ENCODE data around the gene PCDH9. TPM values are rescaled to one million over a fixed set of nuclear protein-coding genes. Genes with fewer than 3 reads are reported as not detected.

Gene PCDH9
- total and polyA plus RNA-seq, 2 experiments from 2014 or later, result 0.31 to 0.52 TPM

- ATAC-seq, result peak; percentile 87
- Histone ChIP-seq H3K9me2 (ENCODE audit: insufficient read depth) (no peaks in the 10 kb centered on the region), H4K20me1 (replicated peaks; ENCODE audit: insufficient read depth) (no peaks in the 10 kb centered on the region), H3K4me3 (peak overlapping the region; percentile 67), H3K79me2 (replicated peaks; ENCODE audit: insufficient read depth) (no peaks in the 10 kb centered on the region), H3F3A (replicated peaks; ENCODE audit: low read depth) (no peaks in the 10 kb centered on the region), H3K4me2 (peak overlapping the region; percentile 78), H3K27ac (ENCODE audit: low read depth) (peak overlapping the region; percentile 41; the same call in 1 of the 2 replicates), H3K27me3 (ENCODE audit: insufficient read depth) (peaks cover 12% of the 10 kb centered on the region), H3K36me3 (ENCODE audit: insufficient read depth) (no peaks in the 10 kb centered on the region), H3K4me1 (ENCODE audit: insufficient read depth) (peaks cover 23% of the 10 kb centered on the region), H2AFZ (peak overlapping the region; percentile 99)
- peak; percentile 77 for TF ChIP-seq CREB1 (CRISPR knock-in tag; IDR thresholded peaks at IDR 0.05; ENCODE audit: low read depth)
- TF ChIP-seq REST (IDR thresholded peaks at IDR 0.05; ENCODE audit: unreplicated experiment), result no peak
- TF ChIP-seq POLR2AphosphoS5 (IDR thresholded peaks at IDR 0.05; ENCODE audit: low read depth), result peak; percentile 46
- Mint-ChIP-seq H3K36me3 (ENCODE audit: low read depth) (no peaks in the 10 kb centered on the region), H3K27ac (peak overlapping the region; percentile 95), H3K9me3 (no peaks in the 10 kb centered on the region; the same call in 2 of the 3 replicates), H3K27me3 (ENCODE audit: insufficient read depth, low read depth, poor library complexity) (peaks cover 3% of the 10 kb centered on the region), H3K4me1 (peaks cover 12% of the 10 kb centered on the region), H3K4me3 (no peak overlapping the region; the same call in 2 of the 3 replicates)
- peak; percentile 96 for DNase-seq (ENCODE audit: low spot score)
Measured at GRCh38 chr13:67230404-67231288, 510 bp upstream of the PCDH9 start.

DNA sequence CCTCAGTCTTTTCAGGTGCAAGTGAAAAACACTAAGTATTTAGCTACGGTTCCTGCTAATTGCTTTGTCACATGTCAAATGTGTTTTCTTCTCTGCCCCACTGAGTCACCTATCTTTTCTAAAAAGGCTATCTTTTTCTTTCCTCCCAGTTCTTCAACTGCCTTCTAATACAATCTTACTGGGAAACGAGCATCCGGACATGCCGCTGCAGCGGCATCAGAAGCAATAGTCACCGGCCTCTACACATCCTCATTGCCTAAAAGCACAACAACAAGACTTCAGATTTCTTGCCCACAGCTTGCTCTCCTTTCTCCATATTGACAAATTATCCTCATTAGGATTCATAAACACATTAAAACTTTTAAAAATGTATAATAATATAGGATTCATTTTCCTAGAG, 1.2 kb downstream of the PCDH9 start:
- H3K4me3 Mint-ChIP-seq, result no peak overlapping the region
- H3K27me3 ChIP-seq (ENCODE audit: insufficient read depth), result peaks cover 12% of the 10 kb centered on the region
- no peaks in the 10 kb centered on the region for H3K36me3 ChIP-seq (ENCODE audit: insufficient read depth)
- H3K36me3 Mint-ChIP-seq (ENCODE audit: low read depth), result no peaks in the 10 kb centered on the region
- no peaks in the 10 kb centered on the region for H3F3A ChIP-seq (replicated peaks; ENCODE audit: low read depth)
- H3K4me3 ChIP-seq, result peak overlapping the region; percentile 67
- H3K27ac ChIP-seq (ENCODE audit: low read depth), result no peak overlapping the region
- H3K4me1 ChIP-seq (ENCODE audit: insufficient read depth), result peaks cover 18% of the 10 kb centered on the region
- DNase-seq (ENCODE audit: low spot score) (no peak), ATAC-seq (no peak)
- peak overlapping the region; percentile 78 for H3K4me2 ChIP-seq
- H3K4me1 Mint-ChIP-seq, result peaks cover 6% of the 10 kb centered on the region
- H3K9me3 Mint-ChIP-seq, result no peaks in the 10 kb centered on the region; the same call in 2 of the 3 replicates
- H3K79me2 ChIP-seq (replicated peaks; ENCODE audit: insufficient read depth), result no peaks in the 10 kb centered on the region
- no peaks in the 10 kb centered on the region for H3K9me2 ChIP-seq (ENCODE audit: insufficient read depth)
- peaks cover 3% of the 10 kb centered on the region for H3K27me3 Mint-ChIP-seq (ENCODE audit: insufficient read depth, low read depth, poor library complexity)
- no peaks in the 10 kb centered on the region for H4K20me1 ChIP-seq (replicated peaks; ENCODE audit: insufficient read depth)
- H2AFZ ChIP-seq, result no peak overlapping the region
- no peak overlapping the region for H3K27ac Mint-ChIP-seq
- no peak for TF ChIP-seq ZNF114 (CRISPR knock-in tag; IDR thresholded peaks at IDR 0.05)
- TF ChIP-seq CREB1 (CRISPR knock-in tag; IDR thresholded peaks at IDR 0.05; ENCODE audit: low read depth), result no peak
- no peak for TF ChIP-seq ZNF462 (CRISPR knock-in tag; IDR thresholded peaks at IDR 0.05)
- no peak for TF ChIP-seq ETS1 (IDR thresholded peaks at IDR 0.05)
- TF ChIP-seq, protein P1, sequence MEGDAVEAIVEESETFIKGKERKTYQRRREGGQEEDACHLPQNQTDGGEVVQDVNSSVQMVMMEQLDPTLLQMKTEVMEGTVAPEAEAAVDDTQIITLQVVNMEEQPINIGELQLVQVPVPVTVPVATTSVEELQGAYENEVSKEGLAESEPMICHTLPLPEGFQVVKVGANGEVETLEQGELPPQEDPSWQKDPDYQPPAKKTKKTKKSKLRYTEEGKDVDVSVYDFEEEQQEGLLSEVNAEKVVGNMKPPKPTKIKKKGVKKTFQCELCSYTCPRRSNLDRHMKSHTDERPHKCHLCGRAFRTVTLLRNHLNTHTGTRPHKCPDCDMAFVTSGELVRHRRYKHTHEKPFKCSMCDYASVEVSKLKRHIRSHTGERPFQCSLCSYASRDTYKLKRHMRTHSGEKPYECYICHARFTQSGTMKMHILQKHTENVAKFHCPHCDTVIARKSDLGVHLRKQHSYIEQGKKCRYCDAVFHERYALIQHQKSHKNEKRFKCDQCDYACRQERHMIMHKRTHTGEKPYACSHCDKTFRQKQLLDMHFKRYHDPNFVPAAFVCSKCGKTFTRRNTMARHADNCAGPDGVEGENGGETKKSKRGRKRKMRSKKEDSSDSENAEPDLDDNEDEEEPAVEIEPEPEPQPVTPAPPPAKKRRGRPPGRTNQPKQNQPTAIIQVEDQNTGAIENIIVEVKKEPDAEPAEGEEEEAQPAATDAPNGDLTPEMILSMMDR (conservative IDR thresholded peaks at IDR 0.05; ENCODE audit: low read depth in 2 of 2), result no peak

Data from GM23338 (cell line).